Activated gamma-delta T cell treated with Interleukin-2 at 50 U/mL for 16 hours (primary cell): ENCODE measurements around the gene SSX4B.
"Not testable (repeated sequence)": the region's sequence is repeated elsewhere in the genome, so short reads cannot be mapped to it uniquely, and the experiment has no call there.

Experiments
- DNase-seq: peaks from one replicate; pipeline ENCODE4 v3.0.0-alpha.2; 2020

Gene SSX4B, protein sequence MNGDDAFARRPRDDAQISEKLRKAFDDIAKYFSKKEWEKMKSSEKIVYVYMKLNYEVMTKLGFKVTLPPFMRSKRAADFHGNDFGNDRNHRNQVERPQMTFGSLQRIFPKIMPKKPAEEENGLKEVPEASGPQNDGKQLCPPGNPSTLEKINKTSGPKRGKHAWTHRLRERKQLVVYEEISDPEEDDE

DNA sequence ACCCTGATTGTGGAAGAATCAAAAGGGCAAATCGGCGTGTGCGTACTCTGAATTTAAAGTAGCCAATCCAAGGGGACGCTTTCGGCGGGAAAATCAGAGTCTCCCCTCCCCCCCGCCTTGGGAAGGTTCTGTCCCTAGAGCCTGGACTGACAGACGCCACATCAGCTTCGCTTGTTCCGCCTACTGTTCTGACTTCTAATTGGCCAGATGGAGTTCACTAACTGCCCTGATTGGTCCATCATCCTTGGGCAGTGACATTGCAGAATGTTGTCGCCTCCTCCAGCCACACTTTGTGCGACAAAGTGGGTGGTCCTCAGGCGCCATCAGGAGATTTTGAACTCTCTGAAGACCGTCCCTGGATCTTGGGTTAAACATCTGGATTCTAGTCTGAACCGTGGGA is at the start of gene SSX4B:
Gene SSX4B (minus strand): TSS at position 101 of the 400 bp plus-strand sequence. CDS start 588 bp downstream, outside the sequence.
- DNase-seq, result not testable (repeated sequence)

DNA sequence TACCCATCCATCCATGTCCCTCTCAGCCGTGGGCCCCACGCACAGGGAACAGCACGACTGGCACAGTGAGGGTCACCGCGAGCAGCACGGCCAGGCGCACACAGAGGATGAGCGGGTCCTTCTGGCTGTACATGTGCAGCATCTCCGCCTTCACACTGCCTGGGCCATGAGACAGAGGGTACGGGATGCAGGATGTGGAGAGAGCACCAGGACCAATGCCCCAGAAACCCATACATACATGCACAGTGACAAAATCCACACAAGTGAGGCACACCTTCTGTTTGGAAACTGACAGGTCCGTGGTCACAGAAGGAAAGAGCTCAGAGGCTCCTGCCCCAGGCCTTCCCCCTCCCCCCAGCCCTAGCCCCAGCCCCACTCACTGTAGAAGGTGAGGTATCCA is 48.8 kb upstream of the SSX4B start:
- DNase-seq, result no peak

DNA sequence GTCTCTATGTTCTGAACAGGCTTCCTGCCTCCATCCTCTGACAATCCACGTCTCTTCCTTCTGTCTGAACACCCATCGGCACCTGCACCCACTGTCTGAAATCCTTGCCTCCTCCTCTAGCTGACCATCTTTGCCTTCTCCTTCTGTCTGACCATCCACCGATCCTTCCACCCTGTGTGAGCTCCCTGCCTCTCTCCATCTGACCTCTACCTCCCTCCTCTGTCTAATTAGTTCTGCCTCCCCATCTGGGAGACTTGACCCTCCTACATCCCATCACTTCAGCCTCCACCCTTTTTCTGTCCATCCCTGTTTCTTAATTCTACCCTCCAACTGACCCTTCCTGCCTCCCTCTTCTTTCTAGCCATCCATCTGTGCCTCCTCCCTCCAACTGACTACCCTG is 48.3 kb upstream of the SSX4B start:
- DNase-seq, result no peak

DNA sequence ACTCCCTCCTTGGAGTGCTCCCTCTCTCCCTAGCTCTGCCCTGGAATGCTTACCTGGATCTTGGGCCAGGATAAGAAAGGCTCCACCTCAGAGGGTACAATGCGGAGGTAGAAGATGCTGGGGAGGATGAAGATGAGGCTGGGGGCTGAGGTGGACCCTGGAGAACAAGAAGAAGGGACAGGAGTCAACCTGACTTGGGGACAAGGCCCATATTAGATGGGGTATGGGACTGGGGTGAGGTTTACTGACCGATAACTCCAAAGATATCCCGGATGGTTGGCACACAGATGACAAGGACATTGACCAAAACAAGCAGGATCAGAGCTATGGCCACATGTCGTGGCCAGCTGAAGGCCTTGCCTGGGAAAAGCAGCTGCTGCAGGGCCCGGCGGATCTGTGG is 47.7 kb upstream of the SSX4B start:
- DNase-seq, result no peak

DNA sequence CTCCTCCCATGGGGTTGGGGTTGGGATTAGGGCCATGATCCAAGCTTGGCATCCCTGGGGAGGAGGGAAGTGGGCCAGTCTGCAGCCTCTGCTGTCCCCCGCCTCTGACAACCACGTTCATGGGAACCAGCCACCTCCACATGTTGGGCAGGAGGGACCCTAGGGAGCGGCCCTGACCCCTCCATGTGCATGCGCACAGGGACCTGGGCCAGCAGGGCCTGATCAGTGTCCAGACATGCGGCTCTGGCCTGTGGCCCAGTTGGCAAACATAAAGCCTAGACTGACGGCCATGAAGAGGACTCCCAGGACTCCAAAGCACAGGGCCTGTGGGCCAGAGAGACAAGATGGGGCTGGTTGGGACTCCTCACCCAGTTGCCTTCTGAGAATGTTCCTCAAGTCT is 47.0 kb upstream of the SSX4B start:
- no peak for DNase-seq

DNA sequence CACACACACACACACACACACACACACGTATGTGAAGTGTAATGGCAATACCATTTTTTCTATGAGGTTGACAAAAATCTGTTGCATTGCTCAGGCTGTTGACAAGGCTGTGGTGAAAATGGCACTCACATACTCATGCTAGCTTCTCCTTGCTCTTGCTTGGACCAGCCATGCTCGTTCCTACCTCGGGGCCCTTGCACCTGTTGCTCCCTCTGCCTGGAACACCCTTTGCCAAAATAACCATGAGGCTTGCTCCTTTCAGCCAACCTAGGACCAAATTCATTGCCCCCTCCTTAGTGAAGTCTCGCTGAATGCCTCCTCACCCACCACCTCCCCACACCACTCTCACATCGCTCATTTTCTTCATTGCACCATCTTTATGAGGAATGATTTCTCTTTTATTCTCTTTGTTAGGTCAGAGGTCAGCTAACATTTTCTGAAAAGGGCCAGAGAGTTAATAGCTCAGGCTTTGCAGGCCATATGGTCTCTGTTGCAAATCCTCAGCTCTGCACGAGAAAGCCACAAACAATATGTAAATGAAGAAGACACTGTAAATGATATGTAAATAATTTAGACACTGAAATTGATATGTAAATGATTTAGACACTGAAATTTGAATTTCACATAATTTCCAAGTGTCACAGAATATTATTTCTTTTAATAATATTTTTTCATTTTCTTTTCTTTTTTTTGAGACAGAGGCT is 45.0 kb upstream of the SSX4B start:
- no peak for DNase-seq

DNA sequence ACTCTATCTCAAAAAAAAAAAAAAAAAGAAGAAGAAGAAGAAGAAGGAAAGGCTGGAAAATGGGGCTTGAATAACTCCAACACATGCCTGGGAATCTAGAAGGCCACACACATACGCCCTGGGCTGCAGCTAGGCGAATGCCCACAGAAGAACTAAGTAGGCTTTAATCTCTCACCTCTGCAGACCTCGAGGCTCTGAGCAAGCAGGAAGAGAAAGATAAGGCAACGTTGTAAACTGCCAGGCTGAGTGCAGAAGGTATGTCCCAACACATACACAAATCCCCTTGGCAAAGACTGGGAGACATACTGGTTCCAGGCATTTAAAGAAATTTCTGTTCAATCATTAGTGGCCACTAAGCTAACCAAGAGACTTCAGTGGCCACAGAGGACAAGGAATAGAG is 39.9 kb upstream of the SSX4B start:
- DNase-seq, result no peak

DNA sequence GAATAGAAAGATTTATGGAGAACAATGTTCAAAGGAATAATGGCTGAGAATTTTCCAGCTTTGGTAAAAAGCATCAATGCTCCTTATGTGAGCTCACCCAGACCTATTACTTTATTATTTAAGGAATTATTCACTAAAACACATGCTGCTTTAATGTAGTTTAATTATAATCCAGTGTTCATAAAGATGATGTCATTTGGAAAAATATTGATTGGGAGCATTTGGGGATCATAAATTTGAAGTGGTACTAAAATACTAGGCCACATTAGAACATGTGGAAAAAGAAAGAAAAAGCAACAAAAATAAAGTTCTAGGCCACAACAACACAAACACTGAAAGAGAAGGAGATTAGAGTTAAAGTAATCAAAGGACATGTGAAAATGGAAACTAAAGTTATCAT is 38.3 kb upstream of the SSX4B start:
- no peak for DNase-seq

DNA sequence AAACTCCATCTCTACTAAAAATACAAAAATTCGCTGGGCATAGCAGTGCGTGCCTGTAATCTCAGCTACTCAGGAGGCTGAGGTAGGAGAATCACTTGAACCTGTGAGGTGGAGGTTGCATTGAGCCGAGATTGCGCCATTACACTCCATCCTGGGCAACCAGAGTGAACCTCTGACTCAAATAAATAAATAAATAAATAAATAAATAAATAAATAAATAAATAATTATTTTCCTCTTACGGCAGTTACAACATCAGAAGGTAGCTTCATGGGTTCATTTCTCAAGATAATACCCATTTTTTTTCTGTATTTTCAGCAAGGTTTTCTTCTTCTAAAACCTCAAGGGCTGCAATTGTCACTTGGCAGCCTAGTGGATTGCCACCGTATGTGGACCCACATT is 35.4 kb upstream of the SSX4B start:
- DNase-seq, result not testable (repeated sequence)

DNA sequence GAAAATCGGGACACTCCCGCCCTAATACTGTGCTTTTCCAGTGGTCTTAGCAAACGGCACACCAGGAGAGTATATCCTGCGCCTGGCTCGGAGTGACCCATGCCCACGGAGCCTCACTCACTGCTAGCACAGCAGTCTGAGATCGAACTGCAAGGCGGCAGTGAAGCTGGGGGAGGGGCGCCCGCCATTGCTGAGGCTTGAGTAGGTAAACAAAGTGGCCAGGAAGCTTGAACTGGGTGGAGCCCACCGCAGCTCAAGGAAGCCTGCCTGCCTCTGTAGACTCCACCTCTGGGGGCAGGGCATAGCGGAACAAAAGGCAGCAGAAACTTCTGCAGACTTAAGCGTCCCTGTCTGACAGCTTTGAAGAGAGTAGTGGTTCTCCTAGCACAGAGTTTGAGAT is 22.0 kb upstream of the SSX4B start:
- DNase-seq, result not testable (repeated sequence)

DNA sequence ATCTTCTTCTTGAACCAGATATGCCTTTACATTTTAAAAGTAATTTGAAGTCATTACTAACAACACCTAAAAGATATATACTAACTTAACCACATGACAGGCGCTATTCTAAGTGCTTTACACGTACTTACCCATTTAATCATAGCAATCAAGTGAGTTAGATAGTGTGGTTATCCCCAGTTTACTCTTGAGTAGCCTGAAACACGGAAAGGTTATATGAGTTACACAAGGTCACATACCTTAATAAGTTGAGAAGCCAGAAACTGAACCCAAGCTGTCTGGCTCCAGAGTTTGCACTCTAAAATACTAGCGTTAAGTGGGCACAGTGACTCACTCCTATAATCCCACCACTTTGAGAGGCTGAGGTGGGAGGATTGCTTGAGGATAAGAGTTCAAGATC is 18.4 kb upstream of the SSX4B start:
- not testable (repeated sequence) for DNase-seq

DNA sequence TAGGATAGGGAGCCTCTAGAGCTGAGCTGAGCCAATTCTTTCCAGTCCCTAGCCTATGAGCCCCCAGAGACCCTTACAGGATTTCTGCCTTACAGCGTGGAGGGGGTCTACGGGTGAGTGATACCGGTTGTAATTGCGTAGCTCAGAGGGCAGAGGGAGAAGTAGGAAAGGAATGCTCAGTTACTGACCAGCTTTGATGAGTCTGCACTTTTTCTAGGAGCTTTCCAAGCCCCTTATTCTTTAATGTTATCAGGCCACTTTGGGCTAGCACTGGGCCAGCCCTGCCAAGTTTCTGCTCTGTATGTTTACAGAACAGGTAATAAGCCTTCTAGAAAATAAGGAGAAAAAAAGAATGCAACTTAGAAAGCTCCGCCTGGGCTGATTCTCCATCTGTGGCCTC is 17.8 kb upstream of the SSX4B start:
- not testable (repeated sequence) for DNase-seq

DNA sequence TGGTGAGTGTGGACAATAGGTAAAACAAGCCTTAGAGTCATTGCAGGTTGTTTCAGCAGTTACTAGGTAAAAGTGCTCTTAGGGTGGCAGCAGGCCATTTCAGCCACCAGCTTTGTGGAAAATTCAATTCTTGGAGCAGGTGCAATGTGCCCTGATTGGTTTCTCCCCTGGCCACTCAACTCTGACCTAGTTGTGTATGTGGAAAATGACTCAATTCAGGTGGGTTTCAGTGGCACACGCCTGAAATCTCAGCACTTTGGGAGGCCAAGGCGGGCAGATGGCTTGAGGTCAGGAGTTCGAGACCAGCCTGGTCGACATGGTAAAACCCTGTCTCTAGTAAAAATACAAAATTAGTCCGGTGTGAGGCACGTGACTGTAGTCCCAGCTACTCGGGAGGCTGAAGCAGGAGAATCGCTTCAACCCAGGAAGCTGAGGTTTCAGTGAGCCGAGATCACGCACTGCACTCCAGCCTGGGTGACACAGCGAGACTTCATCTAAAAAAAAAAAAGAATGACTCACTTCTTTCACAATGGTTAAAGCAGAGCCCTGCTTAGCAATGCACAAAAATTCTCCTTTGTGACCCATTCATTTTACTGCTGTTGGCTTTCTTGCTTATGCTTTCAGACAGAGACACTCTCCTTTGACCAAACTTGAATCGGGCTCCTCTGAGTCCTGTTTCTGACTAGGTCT is 15.4 kb upstream of the SSX4B start:
- not testable (repeated sequence) for DNase-seq

DNA sequence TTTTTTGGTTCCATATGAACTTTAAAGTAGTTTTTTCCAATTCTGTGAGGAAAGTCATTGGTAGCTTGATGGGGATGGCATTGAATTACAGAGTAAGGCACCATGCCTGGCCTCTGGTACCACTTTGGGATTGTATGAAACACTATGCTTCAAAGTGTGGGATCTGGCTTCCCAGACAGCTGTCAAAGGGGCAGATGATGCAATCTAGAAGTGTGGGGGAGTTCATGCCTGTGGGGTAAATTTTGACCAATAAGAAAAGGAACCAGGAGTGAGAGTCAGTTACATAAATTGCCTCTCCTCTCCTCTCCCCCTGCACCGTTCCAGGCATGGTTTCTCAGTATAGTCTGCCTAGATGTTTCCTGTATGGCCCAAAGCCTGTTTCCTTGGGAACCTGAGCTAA is 13.9 kb downstream of the SSX4B start:
- not testable (repeated sequence) for DNase-seq

DNA sequence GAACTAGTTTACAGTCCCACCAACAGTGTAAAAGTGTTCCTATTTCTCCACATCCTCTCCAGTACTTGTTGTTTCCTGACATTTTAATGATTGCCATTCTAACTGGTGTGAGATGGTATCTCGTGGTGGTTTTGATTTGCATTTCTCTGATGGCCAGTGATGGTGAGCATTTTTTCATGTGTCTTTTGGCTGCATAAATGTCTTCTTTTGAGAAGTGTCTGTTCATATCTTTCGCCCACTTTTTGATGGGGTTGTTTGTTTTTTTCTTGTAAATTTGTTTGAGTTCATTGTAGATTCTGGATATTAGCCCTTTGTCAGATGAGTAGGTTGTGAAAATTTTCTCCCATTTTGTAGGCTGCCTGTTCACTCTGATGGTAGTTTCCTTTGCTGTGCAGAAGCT is 14.8 kb downstream of the SSX4B start:
- DNase-seq, result not testable (repeated sequence)

DNA sequence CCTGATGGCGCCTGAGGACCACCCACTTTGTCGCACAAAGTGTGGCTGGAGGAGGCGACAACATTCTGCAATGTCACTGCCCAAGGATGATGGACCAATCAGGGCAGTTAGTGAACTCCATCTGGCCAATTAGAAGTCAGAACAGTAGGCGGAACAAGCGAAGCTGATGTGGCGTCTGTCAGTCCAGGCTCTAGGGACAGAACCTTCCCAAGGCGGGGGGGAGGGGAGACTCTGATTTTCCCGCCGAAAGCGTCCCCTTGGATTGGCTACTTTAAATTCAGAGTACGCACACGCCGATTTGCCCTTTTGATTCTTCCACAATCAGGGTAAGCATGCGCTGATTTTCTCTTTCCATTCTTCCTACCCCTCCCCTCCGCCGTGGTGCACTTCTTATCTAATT is 28.5 kb downstream of the SSX4B start, which contains the start of gene SSX4:
Gene SSX4 (plus strand): TSS at position 301 of the 400 bp plus-strand sequence. CDS start 515 bp downstream, outside the sequence.
- not testable (repeated sequence) for DNase-seq

DNA sequence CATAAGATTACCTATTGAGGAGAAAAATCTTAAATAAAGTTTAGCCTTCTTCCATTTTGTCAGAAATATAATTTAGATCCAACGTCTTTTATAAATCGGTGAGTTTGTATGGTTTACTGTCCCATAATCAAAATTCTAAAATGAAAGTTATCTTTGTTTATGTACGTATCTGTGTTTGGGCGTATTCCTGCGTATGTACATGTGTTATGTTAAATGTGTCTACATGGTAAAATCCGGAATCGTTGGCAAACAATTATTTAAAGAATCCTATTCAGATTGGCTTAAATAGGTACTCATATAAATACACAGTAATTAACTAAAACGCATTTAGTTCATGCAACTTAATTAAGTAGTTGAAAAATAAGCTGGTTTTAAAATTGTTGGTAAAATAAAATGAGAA is 41.4 kb downstream of the SSX4B start:
- DNase-seq, result not testable (repeated sequence)

DNA sequence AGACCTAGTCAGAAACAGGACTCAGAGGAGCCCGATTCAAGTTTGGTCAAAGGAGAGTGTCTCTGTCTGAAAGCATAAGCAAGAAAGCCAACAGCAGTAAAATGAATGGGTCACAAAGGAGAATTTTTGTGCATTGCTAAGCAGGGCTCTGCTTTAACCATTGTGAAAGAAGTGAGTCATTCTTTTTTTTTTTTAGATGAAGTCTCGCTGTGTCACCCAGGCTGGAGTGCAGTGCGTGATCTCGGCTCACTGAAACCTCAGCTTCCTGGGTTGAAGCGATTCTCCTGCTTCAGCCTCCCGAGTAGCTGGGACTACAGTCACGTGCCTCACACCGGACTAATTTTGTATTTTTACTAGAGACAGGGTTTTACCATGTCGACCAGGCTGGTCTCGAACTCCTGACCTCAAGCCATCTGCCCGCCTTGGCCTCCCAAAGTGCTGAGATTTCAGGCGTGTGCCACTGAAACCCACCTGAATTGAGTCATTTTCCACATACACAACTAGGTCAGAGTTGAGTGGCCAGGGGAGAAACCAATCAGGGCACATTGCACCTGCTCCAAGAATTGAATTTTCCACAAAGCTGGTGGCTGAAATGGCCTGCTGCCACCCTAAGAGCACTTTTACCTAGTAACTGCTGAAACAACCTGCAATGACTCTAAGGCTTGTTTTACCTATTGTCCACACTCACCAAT is 43.9 kb downstream of the SSX4B start:
- not testable (repeated sequence) for DNase-seq

DNA sequence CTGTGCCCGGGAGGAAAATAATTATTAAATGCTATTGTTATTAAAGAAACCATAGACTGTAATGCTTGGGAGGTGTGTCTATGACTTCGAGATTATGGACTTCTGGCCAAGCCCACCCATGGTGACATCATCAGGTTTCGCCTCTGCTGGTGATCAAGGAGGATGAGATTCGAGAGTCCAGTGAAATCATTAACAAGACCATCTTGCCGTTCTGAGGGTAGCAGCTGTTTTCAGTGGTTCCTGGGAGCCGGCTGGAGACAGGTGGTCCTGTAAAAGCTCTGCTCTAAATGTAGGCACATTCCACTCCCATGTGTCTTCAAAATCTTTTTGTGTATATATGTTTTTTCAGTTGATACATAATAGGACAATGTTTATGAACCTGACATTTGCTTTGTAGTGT is 52.5 kb downstream of the SSX4B start:
- DNase-seq, result not testable (repeated sequence)

DNA sequence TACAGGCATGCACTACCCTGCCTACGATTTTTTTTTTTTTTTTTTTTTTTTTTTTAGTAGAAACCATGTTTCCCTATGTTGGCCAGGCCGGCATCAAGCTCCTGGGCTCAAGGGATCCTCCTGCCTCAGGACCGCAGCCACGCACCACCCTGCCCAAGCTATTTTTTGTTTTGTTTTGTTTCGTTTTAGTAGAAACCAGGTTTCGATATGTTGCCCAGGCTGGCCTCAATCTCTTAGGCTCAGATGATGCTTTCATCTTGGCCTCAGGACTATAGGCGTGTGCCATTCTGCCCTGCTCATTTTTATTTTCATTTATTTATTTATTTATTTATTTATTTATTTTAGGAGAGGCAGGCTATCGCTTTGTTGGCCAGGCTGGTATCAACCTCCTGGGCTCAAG is 54.1 kb downstream of the SSX4B start:
- no peak for DNase-seq

DNA sequence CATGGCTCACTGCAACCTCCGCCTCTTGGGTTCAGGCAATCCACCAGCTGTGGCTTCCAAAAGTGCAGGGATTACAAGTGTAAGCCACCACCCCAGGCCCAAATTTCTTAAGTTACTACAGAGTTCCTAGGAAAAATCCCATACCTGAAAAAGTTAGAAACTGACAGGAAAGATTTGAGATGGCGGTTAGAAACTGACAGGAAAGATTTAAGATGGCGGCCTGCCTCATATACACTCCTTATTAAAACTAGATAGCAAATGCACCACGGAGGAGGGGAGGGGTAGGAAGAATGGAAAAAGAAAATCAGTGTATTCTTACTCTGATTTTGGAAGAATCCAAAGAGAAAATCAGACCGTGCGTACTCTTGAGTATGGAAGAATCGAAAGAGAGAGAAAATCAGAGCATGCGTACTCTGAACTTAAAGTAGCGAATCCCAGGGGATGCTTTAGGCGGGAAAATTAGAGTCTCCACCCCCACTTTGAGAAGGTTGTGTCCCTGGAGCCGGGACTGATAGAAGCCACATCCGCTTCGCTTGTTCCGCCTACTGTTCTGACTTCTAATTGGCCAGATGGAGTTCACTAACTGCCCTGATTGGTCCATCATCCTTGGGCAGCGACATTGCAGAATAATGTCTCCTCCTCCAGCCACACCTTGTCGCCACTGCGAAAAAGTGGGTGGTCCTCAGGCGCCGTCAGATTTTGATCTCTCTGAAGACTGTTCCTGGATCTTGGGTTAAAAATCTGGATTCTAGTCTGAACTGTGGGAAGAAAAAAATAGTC is 55.3 kb downstream of the SSX4B start, which contains the start of gene SSX3:
Gene SSX3 (minus strand): TSS at position 389 of the 780 bp plus-strand sequence. CDS start 1,454 bp downstream, outside the sequence.
- DNase-seq, result not testable (repeated sequence)
